Measurements from ENCODE around the gene IGF2BP1. TPM values are rescaled to one million over a fixed set of nuclear protein-coding genes. Genes with fewer than 3 reads are reported as not detected.
"Not testable (repeated sequence)": the region's sequence is repeated elsewhere in the genome, so short reads cannot be mapped to it uniquely, and the experiment has no call there.

IGF2BP1 gene
- total RNA-seq, 1 donor from 2014 or later: not detected

DNA sequence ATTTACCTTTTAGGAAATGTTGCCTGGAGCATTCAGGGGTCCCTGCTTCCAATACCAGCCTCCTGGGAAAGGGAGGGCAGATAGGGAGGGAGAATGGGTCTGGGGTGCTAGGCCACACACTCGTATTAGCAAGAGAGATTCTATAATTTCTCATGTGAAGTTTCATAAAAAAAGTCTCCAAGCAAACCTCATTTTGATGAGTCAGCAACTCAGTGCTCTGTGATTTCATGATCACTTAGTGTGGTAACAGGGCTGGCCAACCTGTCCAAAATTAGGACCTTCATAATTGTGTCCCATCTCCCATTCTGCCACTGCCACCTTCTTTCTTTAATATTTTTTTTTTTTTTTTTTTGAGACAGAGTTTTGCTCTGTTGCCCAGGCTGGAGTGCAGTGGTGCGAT lies 41.4 kb downstream of the IGF2BP1 start:
- no peak for DNase-seq (ENCODE audit: missing footprints)
- ATAC-seq: no peak
- intact Hi-C loops (cut with DNase I): no loop called here

DNA sequence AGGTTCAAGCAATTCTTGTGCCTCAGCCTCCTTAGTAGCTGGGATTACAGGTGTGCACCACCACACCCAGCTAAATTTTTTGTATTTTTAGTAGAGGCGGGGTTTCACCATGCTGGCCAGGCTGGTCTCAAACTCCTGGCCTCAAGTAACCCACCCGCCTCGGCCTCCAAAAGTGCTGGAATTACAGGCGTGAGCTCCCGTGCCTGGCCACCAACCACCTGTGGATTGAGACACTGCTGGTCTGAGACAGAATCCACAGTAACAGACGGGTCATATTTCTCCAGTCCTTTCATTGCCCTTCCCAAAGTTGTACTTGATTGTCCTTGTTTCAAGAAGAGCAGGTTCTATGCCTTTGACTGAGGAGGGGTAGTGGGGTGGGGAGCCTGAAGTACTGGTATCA lies 42.3 kb downstream of the IGF2BP1 start:
- intact Hi-C loops (cut with DNase I): not testable (repeated sequence)

DNA sequence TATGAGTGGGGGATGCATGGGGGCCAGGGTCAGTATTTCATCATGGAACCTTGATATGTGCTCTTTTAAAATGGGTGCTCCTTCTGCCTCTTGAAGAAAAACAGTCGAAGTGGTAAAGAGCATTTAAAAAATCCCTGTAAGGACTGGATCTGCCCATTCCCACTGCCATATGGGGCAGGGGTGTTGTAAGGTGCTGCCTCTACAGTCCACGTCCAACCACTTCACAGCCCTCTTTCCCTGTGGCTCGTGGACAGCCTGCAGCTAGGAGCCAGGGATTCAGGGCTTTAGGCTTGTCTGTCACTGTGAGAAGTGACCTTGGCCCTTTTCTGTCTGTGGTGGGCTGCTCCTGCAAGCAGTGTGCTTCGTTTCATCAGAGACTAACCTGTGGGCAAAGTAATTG lies 44.3 kb downstream of the IGF2BP1 start:
- intact Hi-C loops (cut with DNase I): no loop called here
- no peak for ATAC-seq
- peak; percentile 3 for DNase-seq (ENCODE audit: missing footprints)

More for the DNA sequence above, 42.3 kb downstream of the IGF2BP1 start:
- peak; percentile 1 for DNase-seq (ENCODE audit: missing footprints)
- ATAC-seq: not testable (repeated sequence)

DNA sequence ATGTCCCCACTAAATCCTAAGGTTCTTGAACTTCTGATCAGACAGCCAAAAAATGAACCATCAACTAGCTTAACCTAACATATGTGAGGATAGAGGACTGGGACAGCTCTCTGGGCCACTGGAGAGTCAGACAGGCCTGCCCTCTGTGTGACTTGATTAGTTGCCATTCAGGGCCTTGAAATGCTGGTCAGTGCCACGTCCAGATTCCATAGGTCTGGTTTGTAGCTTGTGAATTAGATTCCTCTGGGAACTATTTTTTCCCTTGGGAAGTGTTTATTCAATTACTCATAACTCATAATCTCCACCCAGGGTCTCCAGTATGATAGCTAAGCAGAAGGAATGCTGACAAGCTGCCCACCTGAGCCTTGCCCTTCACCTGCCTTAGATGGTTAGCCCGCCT lies 48.2 kb downstream of the IGF2BP1 start:
- ATAC-seq (no peak), DNase-seq (ENCODE audit: missing footprints) (no peak)
- intact Hi-C loops (cut with DNase I): no loop called here

DNA sequence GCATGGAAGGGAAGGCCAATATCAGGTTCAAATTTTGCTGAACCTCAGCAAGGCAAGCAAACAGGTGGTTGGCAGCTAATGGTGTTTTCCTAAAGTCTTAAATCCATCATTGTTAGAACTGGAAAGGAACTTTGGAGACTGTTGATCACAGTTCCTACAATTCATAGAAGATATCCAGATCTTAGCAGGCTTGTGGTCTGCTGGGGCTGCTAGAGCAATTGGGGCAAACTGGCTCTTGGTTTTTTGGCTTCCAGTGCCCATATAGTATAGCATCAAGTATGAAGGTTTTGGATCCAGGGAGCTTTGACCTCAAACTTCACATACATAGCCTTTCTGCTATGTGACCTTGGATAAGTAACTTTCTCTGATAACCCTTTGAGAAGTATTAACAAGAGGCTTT lies 49.7 kb downstream of the IGF2BP1 start:
- DNase-seq (ENCODE audit: missing footprints) (no peak), ATAC-seq (no peak)
- intact Hi-C loops (cut with DNase I): no loop called here

DNA sequence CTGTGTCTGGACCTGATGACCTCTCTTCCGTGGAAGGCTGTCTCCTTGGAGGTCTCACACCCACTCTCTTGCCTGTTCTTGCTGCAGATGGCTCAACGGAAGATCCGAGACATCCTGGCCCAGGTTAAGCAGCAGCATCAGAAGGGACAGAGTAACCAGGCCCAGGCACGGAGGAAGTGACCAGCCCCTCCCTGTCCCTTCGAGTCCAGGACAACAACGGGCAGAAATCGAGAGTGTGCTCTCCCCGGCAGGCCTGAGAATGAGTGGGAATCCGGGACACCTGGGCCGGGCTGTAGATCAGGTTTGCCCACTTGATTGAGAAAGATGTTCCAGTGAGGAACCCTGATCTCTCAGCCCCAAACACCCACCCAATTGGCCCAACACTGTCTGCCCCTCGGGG lies 52.1 kb downstream of the IGF2BP1 start:
- intact Hi-C loops (cut with DNase I): no loop called here
- DNase-seq (ENCODE audit: missing footprints): peak; percentile 65
- no peak for ATAC-seq

DNA sequence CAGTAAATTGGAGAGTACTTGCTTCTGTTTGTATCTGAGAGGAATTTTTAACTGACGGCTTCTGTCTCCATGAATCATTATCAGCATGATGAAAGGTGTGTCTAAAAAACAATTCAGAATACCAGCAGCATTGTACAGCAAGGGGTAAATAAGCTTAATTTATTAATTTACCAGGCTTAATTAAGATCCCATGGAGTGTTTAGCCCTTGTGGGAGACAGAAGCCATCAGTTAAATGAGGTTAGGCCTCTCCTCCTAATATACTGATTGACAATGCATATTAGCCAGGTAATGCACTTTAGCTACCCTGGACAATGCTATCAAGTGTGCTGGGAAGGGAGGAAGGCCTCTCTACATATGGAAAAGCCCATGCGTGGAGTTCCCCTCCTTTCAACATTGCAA lies 53.4 kb downstream of the IGF2BP1 start:
- ATAC-seq (no peak), DNase-seq (ENCODE audit: missing footprints) (no peak)
- intact Hi-C loops (cut with DNase I): no loop called here

DNA sequence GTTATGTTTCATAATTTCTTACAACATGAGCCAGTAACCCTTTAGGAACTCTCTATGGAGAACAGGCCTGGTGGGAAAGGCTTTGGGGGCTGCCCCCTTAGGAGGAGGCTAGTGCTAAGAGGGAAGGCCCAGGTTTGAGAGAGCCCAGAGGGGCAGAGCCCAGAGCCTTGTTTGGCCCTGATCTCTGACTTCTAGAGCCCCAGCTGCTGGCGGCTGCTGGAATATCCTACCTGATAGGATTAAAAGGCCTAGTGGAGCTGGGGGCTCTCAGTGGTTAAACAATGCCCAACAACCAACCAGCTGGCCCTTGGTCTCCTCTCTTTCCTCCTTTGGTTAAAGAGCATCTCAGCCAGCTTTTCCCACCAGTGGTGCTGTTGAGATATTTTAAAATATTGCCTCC lies 54.1 kb downstream of the IGF2BP1 start:
- ATAC-seq (no peak), DNase-seq (ENCODE audit: missing footprints) (no peak)
- intact Hi-C loops (cut with DNase I): no loop called here

DNA sequence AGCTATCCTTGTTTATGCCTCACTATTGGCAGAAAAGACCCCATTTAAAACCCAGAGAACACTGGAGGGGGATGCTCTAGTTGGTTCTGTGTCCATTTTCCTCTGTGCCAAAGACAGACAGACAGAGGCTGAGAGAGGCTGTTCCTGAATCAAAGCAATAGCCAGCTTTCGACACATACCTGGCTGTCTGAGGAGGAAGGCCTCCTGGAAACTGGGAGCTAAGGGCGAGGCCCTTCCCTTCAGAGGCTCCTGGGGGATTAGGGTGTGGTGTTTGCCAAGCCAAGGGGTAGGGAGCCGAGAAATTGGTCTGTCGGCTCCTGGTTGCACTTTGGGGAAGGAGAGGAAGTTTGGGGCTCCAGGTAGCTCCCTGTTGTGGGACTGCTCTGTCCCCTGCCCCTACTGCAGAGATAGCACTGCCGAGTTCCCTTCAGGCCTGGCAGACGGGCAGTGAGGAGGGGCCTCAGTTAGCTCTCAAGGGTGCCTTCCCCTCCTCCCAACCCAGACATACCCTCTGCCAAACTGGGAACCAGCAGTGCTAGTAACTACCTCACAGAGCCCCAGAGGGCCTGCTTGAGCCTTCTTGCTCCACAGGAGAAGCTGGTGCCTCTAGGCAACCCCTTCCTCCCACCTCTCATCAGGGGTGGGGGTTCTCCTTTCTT lies 56.1 kb downstream of the IGF2BP1 start:
- ATAC-seq: no peak
- intact Hi-C loops (cut with DNase I): no loop called here

DNA sequence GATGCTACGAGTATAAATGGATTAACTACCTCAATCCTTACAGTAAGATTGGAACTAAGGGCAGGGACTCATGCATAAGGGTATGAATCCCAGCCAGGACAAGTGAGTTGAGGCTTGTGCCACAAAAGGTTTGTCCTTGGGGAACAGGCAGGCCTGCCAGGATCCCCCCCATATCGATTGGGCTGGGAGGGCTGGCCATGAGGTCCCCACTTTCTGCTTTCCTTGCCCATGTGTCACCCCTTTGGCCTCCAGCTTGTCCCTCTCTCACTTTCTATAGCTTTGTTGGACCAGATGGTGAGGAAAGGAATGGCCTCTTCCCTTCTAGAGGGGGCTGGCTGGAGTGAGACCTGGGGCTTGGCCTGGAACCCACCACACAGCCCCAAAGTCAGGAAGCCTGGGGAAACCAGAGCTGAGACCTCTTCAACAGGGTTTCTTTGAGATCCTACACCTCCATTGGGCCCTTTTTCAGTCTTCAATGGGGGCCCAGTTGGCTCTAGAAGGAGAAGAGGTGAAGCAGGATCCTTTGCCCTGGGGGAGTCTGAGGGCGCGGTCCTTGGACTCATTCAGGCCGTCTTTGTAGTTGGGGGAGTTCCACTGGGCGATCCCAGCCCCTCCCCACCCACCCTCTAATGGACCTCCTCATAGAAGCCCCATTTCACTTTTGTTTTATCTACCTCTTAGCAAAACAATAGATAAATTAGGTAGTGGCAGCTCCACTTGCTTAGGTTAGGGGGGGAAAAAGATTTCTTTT lies 57.3 kb downstream of the IGF2BP1 start:
- ATAC-seq: no peak
- intact Hi-C loops (cut with DNase I): no loop called here
- DNase-seq (ENCODE audit: missing footprints): no peak

More for the DNA sequence above, 56.1 kb downstream of the IGF2BP1 start:
- no peak for DNase-seq (ENCODE audit: missing footprints)

DNA sequence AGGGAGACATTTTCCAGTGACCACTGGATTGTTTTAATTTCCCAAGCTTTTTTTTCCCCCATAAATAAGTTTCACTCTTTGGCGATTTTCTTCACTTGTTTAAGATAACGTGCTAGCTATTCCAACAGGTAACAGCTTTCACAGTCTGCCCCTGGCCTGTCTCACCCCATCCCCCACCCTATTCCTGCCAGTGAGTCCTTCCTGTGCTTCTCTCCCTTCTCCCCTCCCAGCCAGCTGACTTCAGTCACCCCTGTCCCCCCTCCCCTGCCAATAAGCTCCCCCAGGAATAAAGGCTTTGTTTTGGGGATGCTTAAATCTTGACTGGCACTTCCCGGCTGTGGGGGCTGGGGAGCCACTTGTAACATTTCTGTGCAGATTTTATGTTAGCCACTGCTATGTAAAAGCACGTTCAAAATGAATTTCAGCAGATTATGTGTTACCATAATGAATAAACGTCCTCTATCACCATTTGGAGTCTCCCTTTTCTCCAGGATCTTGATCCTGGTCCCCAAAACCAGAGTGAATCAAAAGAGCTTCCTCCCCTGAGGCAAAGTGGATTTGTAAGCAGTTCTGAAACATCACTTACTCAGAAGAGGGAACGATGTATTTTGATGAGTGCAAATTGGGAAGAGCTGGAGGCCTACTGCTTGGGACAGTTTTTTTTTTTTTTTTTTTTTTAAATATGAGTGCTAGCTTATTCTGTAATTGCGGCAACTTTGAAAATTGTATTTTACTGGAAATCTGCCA lies 58.2 kb downstream of the IGF2BP1 start:
- intact Hi-C loops (cut with DNase I): no loop called here
- ATAC-seq (no peak), DNase-seq (ENCODE audit: missing footprints) (no peak)

DNA sequence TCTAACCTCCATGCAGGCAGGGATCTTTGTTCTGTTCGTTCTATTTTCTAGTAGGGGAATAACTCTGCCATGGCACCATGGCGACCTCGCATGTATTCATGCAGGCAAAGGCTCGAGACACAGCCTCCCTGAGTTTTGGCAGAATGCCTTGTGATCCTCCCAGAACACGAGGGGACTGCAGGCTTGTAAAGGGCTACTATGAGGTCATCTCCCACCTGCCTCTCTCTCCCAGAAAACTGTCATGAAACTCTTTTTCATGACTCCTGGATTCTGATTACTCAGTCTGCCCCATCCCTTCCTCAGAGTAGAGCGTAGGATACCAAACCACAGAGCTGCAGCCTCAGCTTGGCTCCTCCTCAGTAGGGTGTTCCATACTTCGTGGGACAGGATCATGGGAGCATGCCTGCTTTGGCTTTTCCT lies 64.3 kb downstream of the IGF2BP1 start:
- DNase-seq (ENCODE audit: missing footprints): no peak
- intact Hi-C loops (cut with DNase I): no loop called here
- ATAC-seq: no peak

DNA sequence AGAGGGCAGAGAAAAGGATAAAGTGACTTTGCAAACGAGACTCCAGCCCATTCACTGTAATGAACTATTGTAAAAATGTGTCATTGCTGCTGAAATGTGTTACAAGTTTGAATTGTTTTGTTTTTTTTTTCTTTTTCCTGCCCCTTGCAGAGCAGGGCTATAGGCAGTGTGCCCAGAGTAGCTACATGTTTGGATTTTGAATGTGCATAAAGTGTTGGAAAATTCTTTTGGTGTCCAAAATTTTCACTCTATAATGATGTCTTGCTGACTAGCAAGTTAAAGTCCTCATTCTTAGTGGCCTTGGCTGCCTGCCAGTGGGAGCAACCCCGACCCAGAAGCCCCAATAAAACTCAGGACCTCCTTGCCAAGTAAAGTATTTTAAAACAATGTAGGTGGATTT lies 66.5 kb downstream of the IGF2BP1 start:
- intact Hi-C loops (cut with DNase I): no loop called here
- no peak for ATAC-seq

DNA sequence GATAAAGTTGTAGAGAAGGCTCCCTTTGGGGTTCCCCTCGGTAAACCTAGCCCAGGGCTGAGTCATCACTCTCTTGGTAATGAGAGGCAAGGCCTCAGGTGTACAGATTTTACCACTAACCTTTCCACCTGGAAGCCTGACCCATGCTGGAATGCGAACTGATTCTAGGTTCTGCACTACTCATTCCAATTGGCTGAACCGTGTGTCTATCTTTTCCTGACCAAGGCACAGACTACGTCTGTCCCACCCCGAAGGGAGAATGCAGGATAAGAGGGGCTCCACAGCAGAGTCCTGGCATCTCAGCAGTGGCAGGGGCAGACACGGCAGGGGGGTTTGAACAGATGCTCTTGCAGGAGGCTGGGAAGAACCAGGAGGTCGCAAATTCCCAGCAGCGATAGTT lies 70.0 kb downstream of the IGF2BP1 start:
- no peak for DNase-seq (ENCODE audit: missing footprints)
- intact Hi-C loops (cut with DNase I): no loop called here
- ATAC-seq: no peak

More for the DNA sequence above, 66.5 kb downstream of the IGF2BP1 start:
- DNase-seq (ENCODE audit: missing footprints): no peak

DNA sequence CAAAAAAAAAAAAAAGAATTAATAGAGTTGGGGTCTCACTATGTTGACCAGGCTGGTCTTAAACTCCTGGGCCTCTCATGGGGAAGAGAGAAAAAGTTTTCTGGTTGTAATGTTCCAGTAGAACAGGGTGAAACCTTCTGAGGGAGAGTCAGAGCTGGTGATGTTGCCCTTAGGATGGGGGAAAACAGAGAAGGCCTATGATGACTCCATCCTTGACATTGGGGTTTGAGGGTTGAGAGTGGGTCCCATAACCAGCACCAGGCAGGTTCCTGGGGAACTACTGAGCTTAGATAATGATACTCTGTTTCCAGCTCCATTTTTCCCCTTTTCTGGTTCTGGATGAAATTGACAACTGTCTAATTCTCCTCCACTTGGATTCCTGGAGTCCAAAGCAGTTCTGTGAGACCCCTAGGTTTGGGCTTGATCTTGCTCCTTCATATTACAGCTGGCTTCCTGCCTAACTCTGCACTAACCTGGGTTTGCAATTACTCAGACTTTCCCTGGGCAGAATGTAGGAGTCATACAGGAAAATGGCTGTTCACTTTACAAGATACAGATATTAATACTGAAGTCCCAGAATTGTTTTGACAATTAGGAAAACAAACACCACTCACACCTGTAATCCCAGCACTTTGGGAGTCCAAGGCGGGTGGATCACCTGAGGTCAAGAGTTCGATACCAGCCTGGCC lies 72.5 kb downstream of the IGF2BP1 start:
- no peak for ATAC-seq
- intact Hi-C loops (cut with DNase I): no loop called here
- DNase-seq (ENCODE audit: missing footprints): no peak

DNA sequence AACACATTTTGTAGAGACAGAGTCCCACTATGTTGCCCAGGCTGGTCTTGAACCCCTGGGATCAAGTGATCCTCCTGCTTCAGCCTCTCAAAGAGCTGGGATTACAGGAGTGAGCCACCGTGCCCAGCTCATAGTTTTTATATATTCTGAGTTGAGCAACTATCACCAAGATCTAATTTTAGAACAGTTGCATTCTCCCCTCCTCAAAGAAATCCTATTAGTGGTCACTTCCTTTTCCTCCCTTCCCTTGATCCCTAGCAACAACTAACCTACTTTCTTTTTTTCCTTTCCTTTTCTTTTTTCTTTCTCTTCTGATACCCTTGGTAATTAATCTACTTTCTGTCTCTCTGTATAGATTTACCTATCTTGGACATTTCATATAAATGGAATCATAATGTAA lies 73.9 kb downstream of the IGF2BP1 start:
- intact Hi-C loops (cut with DNase I): no loop called here
- no peak for ATAC-seq
- no peak for DNase-seq (ENCODE audit: missing footprints)

DNA sequence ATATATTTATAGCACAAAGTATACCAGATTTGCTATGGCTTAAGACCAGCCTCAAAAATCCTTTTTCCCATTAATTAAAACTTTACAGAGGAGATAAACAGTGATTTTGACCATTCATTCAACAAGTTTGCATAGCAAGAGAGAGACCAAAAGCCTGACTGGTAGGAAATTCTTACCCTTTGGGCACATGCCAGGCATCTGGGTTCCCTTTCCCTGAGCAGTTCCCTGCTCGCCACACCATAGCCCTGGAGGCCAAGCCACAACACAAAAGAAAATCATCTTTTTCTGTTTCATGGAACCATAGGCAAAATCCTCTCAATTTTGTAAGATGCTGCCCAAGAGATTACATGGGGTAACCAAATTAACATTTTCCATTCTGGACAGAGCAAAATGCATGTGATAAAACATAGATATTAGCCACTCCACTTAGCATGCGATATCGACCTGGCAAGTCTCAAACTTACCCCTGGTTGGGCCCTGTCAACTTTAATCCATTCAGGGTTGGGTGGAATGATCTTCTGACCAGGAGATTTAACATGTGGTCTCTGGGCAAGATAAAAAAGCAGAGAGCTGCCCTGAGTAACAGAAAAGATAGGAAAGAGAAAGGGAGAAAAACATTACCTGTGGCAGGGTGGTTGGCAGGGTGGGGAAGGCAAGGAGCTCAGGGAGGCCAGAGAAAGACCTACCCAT lies 77.8 kb downstream of the IGF2BP1 start:
- no peak for DNase-seq (ENCODE audit: missing footprints)
- intact Hi-C loops (cut with DNase I): no loop called here
- ATAC-seq: no peak

DNA sequence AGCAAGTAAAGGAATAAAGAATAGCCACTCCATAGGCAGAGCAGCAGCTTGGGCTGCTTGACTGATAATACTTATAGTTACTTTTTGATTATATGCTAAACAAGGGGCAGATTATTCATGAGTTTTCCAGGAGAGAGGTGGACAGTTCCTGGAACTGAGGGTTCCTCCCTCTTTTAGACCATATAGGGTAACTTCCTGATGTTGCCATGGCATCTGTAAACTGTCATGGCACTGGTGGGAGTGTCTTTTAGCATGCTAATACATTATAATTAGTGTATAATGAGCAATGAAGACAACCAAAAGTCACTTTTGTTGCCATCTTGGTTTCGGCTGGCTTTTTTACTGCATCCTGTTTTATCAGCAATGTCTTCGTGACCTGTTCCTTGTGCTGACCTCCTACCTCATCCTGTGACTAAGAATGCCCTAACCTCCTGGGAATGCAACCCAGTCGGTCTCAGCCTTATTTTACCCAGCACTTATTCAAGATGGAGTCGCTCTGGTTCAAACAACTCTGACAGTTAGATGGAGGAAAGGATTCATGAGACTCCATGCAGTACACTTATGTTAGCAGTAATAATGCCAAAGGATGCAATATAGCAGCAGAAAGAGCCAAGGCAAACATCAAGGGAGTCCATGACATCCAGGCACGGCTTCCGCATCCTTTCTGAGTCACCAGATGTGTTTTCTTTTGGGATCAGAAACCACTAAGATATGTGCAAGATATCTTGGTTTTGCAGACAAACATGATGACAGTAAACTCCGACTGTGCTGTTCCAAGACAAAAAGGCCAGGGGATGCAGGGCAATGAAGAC lies 79.6 kb downstream of the IGF2BP1 start:
- DNase-seq (ENCODE audit: missing footprints): no peak
- ATAC-seq: no peak
- intact Hi-C loops (cut with DNase I): no loop called here

Data from Right ventricle myocardium inferior (tissue), 1 donor.